GM12878 (cell line): ENCODE results near the gene RSPO3. TPM values are rescaled to one million over a fixed set of nuclear protein-coding genes. Genes with fewer than 3 reads are reported as not detected.

Source experiments
- ATAC-seq: fragments of 200-7000 bp; cut with Tn5 transposase; 3 replicates; pipeline ENCODE4 v1.9.1; 2020; ENCODE audit warnings: mild to moderate bottlenecking, moderate library complexity
- BruUV-seq: library from RNA; stranded (reverse); fragments of 400-500 nt; replicated peaks from 2 replicates; lab custom pipeline; 2021; lab: Mats Ljungman, UMichigan
- CTCF ChIA-PET: fragments of 300-600 bp; sonication (Branson Sonifier 250); formaldehyde crosslinking; extraction: SDS; loops from one replicate; lab custom pipeline; 2021; ENCODE audit warnings: inconsistent platforms; lab: Yijun Ruan, JAX
- POLR2A ChIA-PET: fragments of 350-600 bp; formaldehyde crosslinking; extraction: SDS; loops from one replicate; lab custom pipeline; 2021; ENCODE audit warnings: inconsistent platforms; lab: Charles Lee
- RAD21 ChIA-PET: fragments of 300-600 bp; sonication (Branson Sonifier 250); formaldehyde crosslinking; loops from one replicate; lab custom pipeline; 2023; ENCODE audit warnings: antibody characterized with exemption; ENCODE audit not compliant: unreplicated experiment; lab: Charles Lee
- SMC1A ChIA-PET: fragments of 300-600 bp; sonication (Branson Sonifier 250); formaldehyde crosslinking; loops from one replicate; lab custom pipeline; 2023; ENCODE audit not compliant: unreplicated experiment, uncharacterized antibody; lab: Charles Lee
- DNase-seq: peaks from one replicate; pipeline ENCODE4 v3.0.0-alpha.2; 2011; ENCODE audit warnings: low read depth, low spot score
- FAIRE-seq: peaks from 3 replicates; lab custom pipeline; 2011; peaks lifted over from hg19 to GRCh38; lab: Jason Lieb, UNC
- H2AFZ ChIP-seq: 2 replicates; pipeline ENCODE4 v1.6.0; 2011; ENCODE audit warnings: low read depth, low read length, control low read depth; ENCODE audit not compliant: control insufficient read depth
- H3K27ac ChIP-seq: 2 replicates; pipeline ENCODE4 v1.5.1; 2011; ENCODE audit warnings: control low read depth; ENCODE audit not compliant: control insufficient read depth, insufficient read depth
- H3K27me3 ChIP-seq, 2 experiments: replicated peaks in 1 of 2; 2 replicates each; pipeline versions ENCODE4 v1.6.0 to v1.6.1; 2011; ENCODE audit warnings: low read length in 1 of 2; ENCODE audit not compliant: control insufficient read depth in 2 of 2, insufficient read depth in 2 of 2
- H3K36me3 ChIP-seq, 2 experiments: 2 replicates each; pipeline ENCODE4 v1.5.1; 2011; ENCODE audit warnings: low read length in 1 of 2; ENCODE audit not compliant: control insufficient read depth in 2 of 2, insufficient read depth in 2 of 2
- H3K4me1 ChIP-seq: 2 replicates; pipeline ENCODE4 v1.6.1; 2011; ENCODE audit warnings: mild to moderate bottlenecking, low read length, moderate library complexity, mixed read lengths; ENCODE audit not compliant: control insufficient read depth, insufficient read depth
- H3K4me2 ChIP-seq: 2 replicates; pipeline ENCODE4 v1.6.0; 2011; ENCODE audit warnings: control low read depth; ENCODE audit not compliant: control insufficient read depth, insufficient read depth
- H3K4me3 ChIP-seq: fragments of 200-600 bp; sonication (generic); 2 replicates; pipeline ENCODE4 v1.5.1; 2016
- H3K79me2 ChIP-seq: 2 replicates; pipeline ENCODE4 v1.6.0; 2011; ENCODE audit warnings: low read length; ENCODE audit not compliant: control insufficient read depth, insufficient read depth
- H3K9ac ChIP-seq: 2 replicates; pipeline ENCODE4 v1.8.0; 2011; ENCODE audit warnings: low read length, control low read depth, mixed read lengths; ENCODE audit not compliant: control insufficient read depth, insufficient read depth
- H3K9me3 ChIP-seq: replicated peaks from 3 replicates; pipeline ENCODE4 v1.5.1; 2011; ENCODE audit warnings: mild to moderate bottlenecking, low read length; ENCODE audit not compliant: control insufficient read depth, insufficient read depth
- H4K20me1 ChIP-seq: 2 replicates; pipeline ENCODE4 v1.6.0; 2011; ENCODE audit not compliant: control insufficient read depth, insufficient read depth
- BCLAF1 ChIP-seq: fragments of 450-650 bp; IDR thresholded peaks from 2 replicates; pipeline ENCODE4 v1.6.1; 2017; ENCODE audit warnings: antibody characterized with exemption, mild to moderate bottlenecking, moderate library complexity
- CBX3 ChIP-seq: fragments of 200-600 bp; sonication (generic); IDR thresholded peaks from 2 replicates; pipeline ENCODE4 v1.6.1; 2016; ENCODE audit warnings: low read depth, borderline replicate concordance
- CTCF ChIP-seq, 3 experiments: IDR thresholded peaks in 2 of 3; conservative IDR thresholded peaks in 1 of 3; 2 replicates each; pipeline ENCODE4 v1.5.1; 2011; ENCODE audit warnings: low read depth in 3 of 3, low read length in 3 of 3, mild to moderate bottlenecking in 3 of 3, control low read depth in 2 of 3, moderate library complexity in 2 of 3, inconsistent platforms in 1 of 3, mixed read lengths in 1 of 3; ENCODE audit not compliant: control insufficient read depth in 2 of 3, insufficient read depth in 1 of 3; ENCODE audit errors: extremely low read depth in 1 of 3
- FOS ChIP-seq: IDR thresholded peaks from 3 replicates; pipeline ENCODE4 v1.6.1; 2011; ENCODE audit warnings: borderline replicate concordance; ENCODE audit not compliant: insufficient read length; ENCODE audit errors: extremely low read depth
- IRF3 ChIP-seq: fragments of 450-650 bp; IDR thresholded peaks from 2 replicates; pipeline ENCODE4 v1.6.1; 2014; ENCODE audit warnings: mild to moderate bottlenecking
- KLF5 ChIP-seq: fragments of 450-650 bp; IDR thresholded peaks from 2 replicates; pipeline ENCODE4 v1.6.1; 2014; ENCODE audit warnings: mild to moderate bottlenecking; ENCODE audit not compliant: partially characterized antibody
- NFYA ChIP-seq: IDR thresholded peaks from 2 replicates; pipeline ENCODE4 v1.6.1; 2011; ENCODE audit warnings: low read depth, mild to moderate bottlenecking, low read length, improper control_type of control experiment, borderline replicate concordance
- NR2F1 ChIP-seq: fragments of 450-650 bp; conservative IDR thresholded peaks from 2 replicates; pipeline ENCODE4 v1.6.1; 2017; ENCODE audit warnings: mild to moderate bottlenecking
- PAX5 ChIP-seq: IDR thresholded peaks from 2 replicates; pipeline ENCODE4 v1.6.1; 2011; ENCODE audit warnings: low read depth, low read length, borderline replicate concordance
- POU2F2 ChIP-seq: IDR thresholded peaks from 3 replicates; pipeline ENCODE4 v1.6.1; 2011; ENCODE audit warnings: low read depth, mild to moderate bottlenecking, low read length, borderline replicate concordance
- RAD21 ChIP-seq: IDR thresholded peaks from 2 replicates; pipeline ENCODE4 v1.6.1; 2011; ENCODE audit warnings: mild to moderate bottlenecking, low read depth, low read length, moderate library complexity; ENCODE audit not compliant: insufficient read depth
- RAD51 ChIP-seq: fragments of 450-650 bp; IDR thresholded peaks from 2 replicates; pipeline ENCODE4 v1.6.1; 2016; ENCODE audit warnings: moderate library complexity, mild to moderate bottlenecking, inconsistent platforms
- RCOR1 ChIP-seq: conservative IDR thresholded peaks from 2 replicates; pipeline ENCODE4 v1.6.1; 2012; ENCODE audit warnings: low read depth, low read length, improper control_type of control experiment
- SMC3 ChIP-seq: IDR thresholded peaks from 2 replicates; pipeline ENCODE4 v1.6.1; 2011; ENCODE audit warnings: low read length, improper control_type of control experiment, borderline replicate concordance
- SREBF1 ChIP-seq: IDR thresholded peaks from 2 replicates; pipeline ENCODE4 v1.6.1; 2012; ENCODE audit warnings: mild to moderate bottlenecking, low read length
- USF1 ChIP-seq: IDR thresholded peaks from 2 replicates; pipeline ENCODE4 v1.6.1; 2011; ENCODE audit warnings: borderline replicate concordance, low read depth, mild to moderate bottlenecking, moderate library complexity, mixed read lengths, low read length; ENCODE audit not compliant: insufficient read depth; ENCODE audit errors: extremely low read length
- YBX1 ChIP-seq: fragments of 450-650 bp; IDR thresholded peaks from 2 replicates; pipeline ENCODE4 v1.6.1; 2016; ENCODE audit warnings: antibody characterized with exemption
- YY1 ChIP-seq: IDR thresholded peaks from 2 replicates; pipeline ENCODE4 v1.6.1; 2011; ENCODE audit warnings: low read depth, mild to moderate bottlenecking, low read length
- ZBED1 ChIP-seq: IDR thresholded peaks from 2 replicates; pipeline ENCODE4 v1.6.1; 2016; ENCODE audit warnings: borderline replicate concordance
- WGBS: methylation state at CpG from one replicate; pipeline ENCODE4 v1.1.6; 2016; ENCODE audit warnings: low lambda C conversion rate; ENCODE audit not compliant: insufficient replicate concordance, insufficient coverage; ENCODE audit errors: missing lambda C conversion rate; 5-methylcytosine and 5-hydroxymethylcytosine counted together
- in situ Hi-C: fragments of 300-500 bp; cut with MboI; formaldehyde crosslinking; loops from 9 replicates; pipeline ENCODE4 v1.14.3; 2018; ENCODE audit warnings: mixed read lengths
- intact Hi-C: fragments of 100-400 bp; cut with micrococcal nuclease; formaldehyde crosslinking; loops from one replicate; pipeline ENCODE4 v1.14.2; 2022; ENCODE audit not compliant: unreplicated experiment
- polyA plus RNA-seq, 11 experiments: library from polyadenylated mRNA; depleted of rRNA in 4 of 11; unstranded in 6 of 11; stranded (reverse) in 5 of 11; fragments of >200 nt; fragmentation: Nextera tagmentation in 4 of 11; fragmentation: Illumina TruSeq in 1 of 11; extraction: Ambion mirVana in 4 of 11; extraction: Trizol in 1 of 11; gene quantifications; 1 replicate in 1 of 11; 2 replicates in 10 of 11; pipeline versions ENCODE4 v1.2.1 to v1.2.3, GENCODE V29; 2011 to 2016; ENCODE audit warnings: inconsistent platforms in 2 of 11, missing spikeins in 2 of 11, low read depth in 1 of 11
- total RNA-seq, 4 experiments: library from RNA; depleted of rRNA in 3 of 4; stranded (reverse); fragments of >200 nt in 3 of 4; fragmentation: Illumina TruSeq in 1 of 4; extraction: Trizol in 1 of 4; gene quantifications; 2 replicates each; pipeline versions ENCODE4 v1.2.1 to v1.2.3, GENCODE V29; 2013 to 2021

Gene RSPO3
- total and polyA plus RNA-seq, 10 of the 15 experiments (the other 5 are each of a cell fraction or from before 2014, with no cell fraction given) = 0.16 TPM; not detected in 9

- Histone ChIP-seq H3K27me3 (no peaks in the 10 kb centered on the region), H3K4me1 (no peaks in the 10 kb centered on the region), H3K36me3 (no peaks in the 10 kb centered on the region), H2AFZ (no peak overlapping the region), H3K4me2 (no peak overlapping the region), H4K20me1 (no peaks in the 10 kb centered on the region), H3K79me2 (no peaks in the 10 kb centered on the region), H3K27ac (no peak overlapping the region), H3K9ac (no peak overlapping the region), H3K4me3 (no peak overlapping the region), H3K9me3 (no peaks in the 10 kb centered on the region)
- ATAC-seq (peak; percentile 84), FAIRE-seq (no peak), DNase-seq (no peak)
- ChIA-PET SMC1A (interaction anchor here (0.6 to 3.1 kb wide), 12 partner anchors 9 to 352 kb away, joined by 3 to 21 read pairs (median 5); partner anchors contain the start of gene RNF146), POLR2A (no interaction called here), CTCF (interaction anchor here (0.7 to 7.1 kb wide), 21 partner anchors 9 to 1011 kb away, joined by 3 to 58 read pairs (median 4); partner anchors contain the start of gene RNF146), RAD21 (interaction anchor here (0.6 to 3.8 kb wide), 5 partner anchors 17 to 352 kb away, joined by 3 to 26 read pairs (median 4); partner anchors contain the start of gene RNF146)
- intact Hi-C loops = loop anchor here (1.0 to 2.0 kb wide), 2 partner anchors 233 to 354 kb away; no protein-coding TSS in a partner anchor
- no TSS peak for BruUV-seq
- in situ Hi-C loops = no loop called here
- 12% methylated on average over 6 of the region's 6 CpGs for WGBS
- TF ChIP-seq NFYA (no peak), ZBED1 (no peak), CBX3 (no peak), CTCF (IDR thresholded peaks at IDR 0.05 in 2 of 3, conservative IDR thresholded peaks at IDR 0.05 in 1 of 3; ENCODE audit: control insufficient read depth in 2 of 3, extremely low read depth in 1 of 3, insufficient read depth in 1 of 3, low read depth in 3 of 3, low read length in 3 of 3) (peak; percentile 58 to 67 (median 67)), PAX5 (no peak), FOS (no peak), BCLAF1 (no peak), YY1 (0 out of 2 replicates have a peak, but pooled peaks have one; percentile 22), YBX1 (no peak), RAD51 (no peak), IRF3 (no peak), RAD21 (peak; percentile 50), POU2F2 (no peak), RCOR1 (no peak), SMC3 (peak; percentile 54), SREBF1 (no peak), NR2F1 (no peak), KLF5 (no peak), USF1 (no peak)
Observed at GRCh38 chr6:127186889-127187288, 68.4 kb downstream of the RSPO3 start.
